HepG2 (cell line): ENCODE results near the gene RBM45. TPM values are rescaled to one million over a fixed set of nuclear protein-coding genes. Genes with fewer than 3 reads are reported as not detected.

Experiments
- AHR ChIP-seq: IDR thresholded peaks from 2 replicates; pipeline ENCODE4 v1.6.1; 2018; ENCODE audit warnings: missing genetic modification reagents, missing compliant biosample characterization
- EZH2 ChIP-seq: conservative IDR thresholded peaks from 2 replicates; pipeline ENCODE4 v1.6.1; 2012; ENCODE audit warnings: mild to moderate bottlenecking, low read depth, low read length, moderate library complexity
- FLYWCH1 ChIP-seq: sonication (generic); formaldehyde crosslinking; IDR thresholded peaks from 2 replicates; pipeline ENCODE4 v1.8.1; 2023; ENCODE audit warnings: mild to moderate bottlenecking, missing genetic modification reagents
- HNRNPLL ChIP-seq: fragments of 200-400 bp; formaldehyde crosslinking; IDR thresholded peaks from 2 replicates; pipeline ENCODE4 v1.6.1; 2017; ENCODE audit warnings: mild to moderate bottlenecking, low read depth, low read length; ENCODE audit not compliant: poor library complexity, severe bottlenecking
- HOXA5 ChIP-seq: sonication (generic); formaldehyde crosslinking; IDR thresholded peaks from 2 replicates; pipeline ENCODE4 v1.4.0; 2020; ENCODE audit warnings: missing genetic modification reagents
- MEF2D ChIP-seq: sonication (generic); formaldehyde crosslinking; IDR thresholded peaks from 2 replicates; pipeline ENCODE4 v1.5.1; 2020; ENCODE audit warnings: mild to moderate bottlenecking, missing genetic modification reagents
- NR3C1 ChIP-seq: sonication (generic); formaldehyde crosslinking; IDR thresholded peaks from 2 replicates; pipeline ENCODE4 v1.4.0; 2020; ENCODE audit warnings: missing genetic modification reagents
- TSC22D2 ChIP-seq: sonication (generic); formaldehyde crosslinking; IDR thresholded peaks from 2 replicates; pipeline ENCODE4 v1.5.1; 2020; ENCODE audit warnings: missing genetic modification reagents, mild to moderate bottlenecking, borderline replicate concordance
- polyA plus RNA-seq, 8 experiments: library from polyadenylated mRNA; depleted of rRNA in 3 of 8; stranded (reverse) in 7 of 8; unstranded in 1 of 8; fragments of >200 nt; fragmentation: Illumina TruSeq in 4 of 8; extraction: Trizol in 4 of 8; gene quantifications; 2 replicates each; pipeline versions ENCODE4 v1.2.1 to v1.2.3, GENCODE V29; 2011 to 2016; ENCODE audit warnings: low read depth in 4 of 8, missing spikeins in 1 of 8, mixed read lengths in 1 of 8; ENCODE audit not compliant: insufficient read depth in 1 of 8
- total RNA-seq, 5 experiments: library from RNA; depleted of rRNA; stranded (reverse); fragments of >200 nt; fragmentation: Illumina TruSeq; extraction: Trizol; gene quantifications; 2 replicates each; pipeline ENCODE4 v1.2.3, GENCODE V29; 2016; ENCODE audit warnings: low read depth in 1 of 5
- TF ChIP-seq, protein P1 (sequence below), 2 experiments: fragments of 450-650 bp in 1 of 2; sonication (generic) in 1 of 2; formaldehyde crosslinking in 1 of 2; IDR thresholded peaks; 2 replicates each; pipeline versions ENCODE4 v1.6.1 to v1.8.0; 2016 to 2022; ENCODE audit warnings: antibody characterized with exemption in 1 of 2, mild to moderate bottlenecking in 1 of 2, missing genetic modification reagents in 1 of 2
- TF ChIP-seq, protein P2 (sequence below): sonication (generic); formaldehyde crosslinking; IDR thresholded peaks from 2 replicates; pipeline ENCODE4 v1.4.0; 2020; ENCODE audit warnings: missing genetic modification reagents
- TF ChIP-seq, protein P3 (sequence below): sonication (generic); formaldehyde crosslinking; IDR thresholded peaks from 2 replicates; pipeline ENCODE4 v1.4.0; 2020; ENCODE audit warnings: missing genetic modification reagents
- TF ChIP-seq, protein P4 (sequence below): sonication (generic); formaldehyde crosslinking; IDR thresholded peaks from 2 replicates; pipeline ENCODE4 v1.5.1; 2020; ENCODE audit warnings: missing genetic modification reagents, mild to moderate bottlenecking, borderline replicate concordance

The RBM45 gene
- total and polyA plus RNA-seq, 2 of the 13 experiments (the other 11 are each of a cell fraction or from before 2014, with no cell fraction given): 5.7 to 25.2 TPM

DNA sequence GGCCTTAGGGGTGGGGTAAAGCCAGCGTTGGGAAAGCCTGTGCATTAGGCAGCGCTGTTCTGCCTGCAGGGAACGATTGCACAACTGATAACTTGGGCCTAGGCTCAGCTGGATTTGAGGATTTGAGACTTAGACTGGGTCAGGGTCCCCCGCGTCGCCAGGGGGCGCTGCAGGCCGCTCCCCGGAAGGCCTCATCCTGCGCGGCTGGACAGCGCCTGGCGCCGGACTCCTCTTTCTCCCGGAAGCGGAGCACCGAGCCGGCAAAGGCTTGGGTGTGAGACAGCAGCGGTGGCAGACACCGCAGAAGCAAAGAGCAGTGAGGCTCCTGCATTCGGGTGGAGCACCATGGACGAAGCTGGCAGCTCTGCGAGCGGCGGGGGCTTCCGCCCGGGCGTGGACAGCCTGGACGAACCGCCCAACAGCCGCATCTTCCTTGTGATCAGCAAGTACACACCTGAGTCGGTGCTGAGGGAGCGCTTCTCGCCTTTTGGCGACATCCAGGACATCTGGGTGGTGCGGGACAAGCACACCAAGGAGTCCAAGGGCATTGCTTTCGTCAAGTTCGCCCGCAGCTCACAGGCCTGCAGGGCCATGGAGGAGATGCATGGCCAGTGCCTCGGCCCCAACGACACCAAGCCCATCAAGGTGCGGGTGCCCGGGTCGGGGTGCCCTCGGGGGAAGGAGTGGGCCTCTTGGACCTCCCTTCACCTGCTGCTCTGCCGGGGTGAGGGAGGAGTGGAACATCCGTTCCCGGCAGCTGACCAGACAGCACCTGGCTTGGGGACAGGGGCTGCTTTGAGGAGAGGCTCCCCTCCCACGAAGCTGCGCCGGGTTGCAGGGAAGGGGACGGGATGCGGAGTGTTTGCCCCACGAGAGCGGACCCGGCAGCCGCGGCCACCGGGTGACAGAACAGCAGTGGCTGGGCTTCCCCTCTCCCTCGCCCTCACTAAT lies at the start of gene RBM45 (continued):
- TF ChIP-seq, protein P1, sequence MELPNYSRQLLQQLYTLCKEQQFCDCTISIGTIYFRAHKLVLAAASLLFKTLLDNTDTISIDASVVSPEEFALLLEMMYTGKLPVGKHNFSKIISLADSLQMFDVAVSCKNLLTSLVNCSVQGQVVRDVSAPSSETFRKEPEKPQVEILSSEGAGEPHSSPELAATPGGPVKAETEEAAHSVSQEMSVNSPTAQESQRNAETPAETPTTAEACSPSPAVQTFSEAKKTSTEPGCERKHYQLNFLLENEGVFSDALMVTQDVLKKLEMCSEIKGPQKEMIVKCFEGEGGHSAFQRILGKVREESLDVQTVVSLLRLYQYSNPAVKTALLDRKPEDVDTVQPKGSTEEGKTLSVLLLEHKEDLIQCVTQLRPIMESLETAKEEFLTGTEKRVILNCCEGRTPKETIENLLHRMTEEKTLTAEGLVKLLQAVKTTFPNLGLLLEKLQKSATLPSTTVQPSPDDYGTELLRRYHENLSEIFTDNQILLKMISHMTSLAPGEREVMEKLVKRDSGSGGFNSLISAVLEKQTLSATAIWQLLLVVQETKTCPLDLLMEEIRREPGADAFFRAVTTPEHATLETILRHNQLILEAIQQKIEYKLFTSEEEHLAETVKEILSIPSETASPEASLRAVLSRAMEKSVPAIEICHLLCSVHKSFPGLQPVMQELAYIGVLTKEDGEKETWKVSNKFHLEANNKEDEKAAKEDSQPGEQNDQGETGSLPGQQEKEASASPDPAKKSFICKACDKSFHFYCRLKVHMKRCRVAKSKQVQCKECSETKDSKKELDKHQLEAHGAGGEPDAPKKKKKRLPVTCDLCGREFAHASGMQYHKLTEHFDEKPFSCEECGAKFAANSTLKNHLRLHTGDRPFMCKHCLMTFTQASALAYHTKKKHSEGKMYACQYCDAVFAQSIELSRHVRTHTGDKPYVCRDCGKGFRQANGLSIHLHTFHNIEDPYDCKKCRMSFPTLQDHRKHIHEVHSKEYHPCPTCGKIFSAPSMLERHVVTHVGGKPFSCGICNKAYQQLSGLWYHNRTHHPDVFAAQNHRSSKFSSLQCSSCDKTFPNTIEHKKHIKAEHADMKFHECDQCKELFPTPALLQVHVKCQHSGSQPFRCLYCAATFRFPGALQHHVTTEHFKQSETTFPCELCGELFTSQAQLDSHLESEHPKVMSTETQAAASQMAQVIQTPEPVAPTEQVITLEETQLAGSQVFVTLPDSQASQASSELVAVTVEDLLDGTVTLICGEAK (IDR thresholded peaks at IDR 0.05): no peak
- TF ChIP-seq, protein P1 (CRISPR knock-in tag; IDR thresholded peaks at IDR 0.05): peak; percentile 95
- TF ChIP-seq, protein P2, sequence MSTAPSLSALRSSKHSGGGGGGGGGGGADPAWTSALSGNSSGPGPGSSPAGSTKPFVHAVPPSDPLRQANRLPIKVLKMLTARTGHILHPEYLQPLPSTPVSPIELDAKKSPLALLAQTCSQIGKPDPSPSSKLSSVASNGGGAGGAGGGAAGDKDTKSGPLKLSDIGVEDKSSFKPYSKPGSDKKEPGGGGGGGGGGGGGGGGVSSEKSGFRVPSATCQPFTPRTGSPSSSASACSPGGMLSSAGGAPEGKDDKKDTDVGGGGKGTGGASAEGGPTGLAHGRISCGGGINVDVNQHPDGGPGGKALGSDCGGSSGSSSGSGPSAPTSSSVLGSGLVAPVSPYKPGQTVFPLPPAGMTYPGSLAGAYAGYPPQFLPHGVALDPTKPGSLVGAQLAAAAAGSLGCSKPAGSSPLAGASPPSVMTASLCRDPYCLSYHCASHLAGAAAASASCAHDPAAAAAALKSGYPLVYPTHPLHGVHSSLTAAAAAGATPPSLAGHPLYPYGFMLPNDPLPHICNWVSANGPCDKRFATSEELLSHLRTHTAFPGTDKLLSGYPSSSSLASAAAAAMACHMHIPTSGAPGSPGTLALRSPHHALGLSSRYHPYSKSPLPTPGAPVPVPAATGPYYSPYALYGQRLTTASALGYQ (CRISPR knock-in tag): peak; percentile 71; the same call in 1 of the 2 replicates
- TF ChIP-seq AHR: peak; percentile 86
- TF ChIP-seq FLYWCH1 (CRISPR knock-in tag): no peak
- TF ChIP-seq EZH2: no peak
- TF ChIP-seq, protein P3, sequence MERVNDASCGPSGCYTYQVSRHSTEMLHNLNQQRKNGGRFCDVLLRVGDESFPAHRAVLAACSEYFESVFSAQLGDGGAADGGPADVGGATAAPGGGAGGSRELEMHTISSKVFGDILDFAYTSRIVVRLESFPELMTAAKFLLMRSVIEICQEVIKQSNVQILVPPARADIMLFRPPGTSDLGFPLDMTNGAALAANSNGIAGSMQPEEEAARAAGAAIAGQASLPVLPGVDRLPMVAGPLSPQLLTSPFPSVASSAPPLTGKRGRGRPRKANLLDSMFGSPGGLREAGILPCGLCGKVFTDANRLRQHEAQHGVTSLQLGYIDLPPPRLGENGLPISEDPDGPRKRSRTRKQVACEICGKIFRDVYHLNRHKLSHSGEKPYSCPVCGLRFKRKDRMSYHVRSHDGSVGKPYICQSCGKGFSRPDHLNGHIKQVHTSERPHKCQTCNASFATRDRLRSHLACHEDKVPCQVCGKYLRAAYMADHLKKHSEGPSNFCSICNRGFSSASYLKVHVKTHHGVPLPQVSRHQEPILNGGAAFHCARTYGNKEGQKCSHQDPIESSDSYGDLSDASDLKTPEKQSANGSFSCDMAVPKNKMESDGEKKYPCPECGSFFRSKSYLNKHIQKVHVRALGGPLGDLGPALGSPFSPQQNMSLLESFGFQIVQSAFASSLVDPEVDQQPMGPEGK (CRISPR knock-in tag): peak; percentile 63
- TF ChIP-seq NR3C1 (CRISPR knock-in tag): no peak
- peak; percentile 96 for TF ChIP-seq MEF2D (CRISPR knock-in tag)
- TF ChIP-seq, protein P4, sequence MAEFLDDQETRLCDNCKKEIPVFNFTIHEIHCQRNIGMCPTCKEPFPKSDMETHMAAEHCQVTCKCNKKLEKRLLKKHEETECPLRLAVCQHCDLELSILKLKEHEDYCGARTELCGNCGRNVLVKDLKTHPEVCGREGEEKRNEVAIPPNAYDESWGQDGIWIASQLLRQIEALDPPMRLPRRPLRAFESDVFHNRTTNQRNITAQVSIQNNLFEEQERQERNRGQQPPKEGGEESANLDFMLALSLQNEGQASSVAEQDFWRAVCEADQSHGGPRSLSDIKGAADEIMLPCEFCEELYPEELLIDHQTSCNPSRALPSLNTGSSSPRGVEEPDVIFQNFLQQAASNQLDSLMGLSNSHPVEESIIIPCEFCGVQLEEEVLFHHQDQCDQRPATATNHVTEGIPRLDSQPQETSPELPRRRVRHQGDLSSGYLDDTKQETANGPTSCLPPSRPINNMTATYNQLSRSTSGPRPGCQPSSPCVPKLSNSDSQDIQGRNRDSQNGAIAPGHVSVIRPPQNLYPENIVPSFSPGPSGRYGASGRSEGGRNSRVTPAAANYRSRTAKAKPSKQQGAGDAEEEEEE (CRISPR knock-in tag): peak; percentile 70; the same call in 1 of the 2 replicates
- 0 out of 2 replicates have a peak, but pooled peaks have one; percentile 58 for TF ChIP-seq HOXA5 (CRISPR knock-in tag)
- TF ChIP-seq HNRNPLL: peak; percentile 90
- peak; percentile 96; the same call in 1 of the 2 replicates for TF ChIP-seq TSC22D2 (CRISPR knock-in tag)
